HEK293T (cell line): ENCODE data around the gene SNX33.
"Not testable (repeated sequence)": the region's sequence is repeated elsewhere in the genome, so short reads cannot be mapped to it uniquely, and the experiment has no call there.

Source experiments
- CTCF ChIA-PET: fragments of 350-600 bp; formaldehyde crosslinking; extraction: SDS; loops from one replicate; lab custom pipeline; 2021; ENCODE audit warnings: antibody characterized with exemption, inconsistent platforms; lab: Yijun Ruan, JAX
- POLR2A ChIA-PET: fragments of 350-600 bp; formaldehyde crosslinking; extraction: SDS; loops from one replicate; lab custom pipeline; 2020; ENCODE audit warnings: antibody characterized with exemption, inconsistent platforms; lab: Yijun Ruan, JAX
- DNase-seq: peaks from one replicate; pipeline ENCODE4 v3.0.0; 2012; ENCODE audit warnings: mixed read lengths; ENCODE audit errors: extremely low spot score
- ARNT ChIP-seq: fragments of 450-650 bp; IDR thresholded peaks from 2 replicates; pipeline ENCODE4 v1.6.1; 2017; ENCODE audit warnings: mild to moderate bottlenecking
- BHLHE40 ChIP-seq: fragments of 450-650 bp; IDR thresholded peaks from 2 replicates; pipeline ENCODE4 v1.6.1; 2016; ENCODE audit warnings: mild to moderate bottlenecking, moderate library complexity, borderline replicate concordance
- CTBP1 ChIP-seq: fragments of 450-650 bp; IDR thresholded peaks from 2 replicates; pipeline ENCODE4 v1.6.1; 2016; ENCODE audit warnings: borderline replicate concordance
- ELF4 ChIP-seq: fragments of 450-650 bp; IDR thresholded peaks from 2 replicates; pipeline ENCODE4 v1.6.1; 2017; ENCODE audit warnings: antibody characterized with exemption
- FOXA1 ChIP-seq: fragments of 450-650 bp; IDR thresholded peaks from 2 replicates; pipeline ENCODE4 v1.6.1; 2016; ENCODE audit warnings: mild to moderate bottlenecking
- FOXK2 ChIP-seq: fragments of 450-650 bp; IDR thresholded peaks from 2 replicates; pipeline ENCODE4 v1.6.1; 2016; ENCODE audit warnings: mild to moderate bottlenecking
- FOXM1 ChIP-seq: fragments of 450-650 bp; IDR thresholded peaks from 2 replicates; pipeline ENCODE4 v1.6.1; 2017; ENCODE audit warnings: mild to moderate bottlenecking, borderline replicate concordance
- HDGF ChIP-seq: fragments of 450-650 bp; IDR thresholded peaks from 2 replicates; pipeline ENCODE4 v1.6.1; 2017; ENCODE audit warnings: antibody characterized with exemption, borderline replicate concordance
- L3MBTL2 ChIP-seq: fragments of 450-650 bp; conservative IDR thresholded peaks from 2 replicates; pipeline ENCODE4 v1.6.1; 2016; ENCODE audit warnings: mild to moderate bottlenecking
- LEF1 ChIP-seq: fragments of 450-650 bp; IDR thresholded peaks from 2 replicates; pipeline ENCODE4 v1.6.1; 2017; ENCODE audit warnings: mild to moderate bottlenecking, borderline replicate concordance
- NFRKB ChIP-seq: fragments of 450-650 bp; IDR thresholded peaks from 2 replicates; pipeline ENCODE4 v1.6.1; 2016; ENCODE audit warnings: mild to moderate bottlenecking, moderate library complexity
- PKNOX1 ChIP-seq: fragments of 450-650 bp; IDR thresholded peaks from 2 replicates; pipeline ENCODE4 v1.6.1; 2016
- SP1 ChIP-seq: fragments of 450-650 bp; IDR thresholded peaks from 2 replicates; pipeline ENCODE4 v1.6.1; 2017
- SUZ12 ChIP-seq: fragments of 450-650 bp; IDR thresholded peaks from 2 replicates; pipeline ENCODE4 v1.6.1; 2016; ENCODE audit warnings: mild to moderate bottlenecking
- TARDBP ChIP-seq: fragments of 450-650 bp; IDR thresholded peaks from 2 replicates; pipeline ENCODE4 v1.6.1; 2016
- ZNF384 ChIP-seq: fragments of 450-650 bp; IDR thresholded peaks from 2 replicates; pipeline ENCODE4 v1.6.1; 2016

Gene SNX33

DNA sequence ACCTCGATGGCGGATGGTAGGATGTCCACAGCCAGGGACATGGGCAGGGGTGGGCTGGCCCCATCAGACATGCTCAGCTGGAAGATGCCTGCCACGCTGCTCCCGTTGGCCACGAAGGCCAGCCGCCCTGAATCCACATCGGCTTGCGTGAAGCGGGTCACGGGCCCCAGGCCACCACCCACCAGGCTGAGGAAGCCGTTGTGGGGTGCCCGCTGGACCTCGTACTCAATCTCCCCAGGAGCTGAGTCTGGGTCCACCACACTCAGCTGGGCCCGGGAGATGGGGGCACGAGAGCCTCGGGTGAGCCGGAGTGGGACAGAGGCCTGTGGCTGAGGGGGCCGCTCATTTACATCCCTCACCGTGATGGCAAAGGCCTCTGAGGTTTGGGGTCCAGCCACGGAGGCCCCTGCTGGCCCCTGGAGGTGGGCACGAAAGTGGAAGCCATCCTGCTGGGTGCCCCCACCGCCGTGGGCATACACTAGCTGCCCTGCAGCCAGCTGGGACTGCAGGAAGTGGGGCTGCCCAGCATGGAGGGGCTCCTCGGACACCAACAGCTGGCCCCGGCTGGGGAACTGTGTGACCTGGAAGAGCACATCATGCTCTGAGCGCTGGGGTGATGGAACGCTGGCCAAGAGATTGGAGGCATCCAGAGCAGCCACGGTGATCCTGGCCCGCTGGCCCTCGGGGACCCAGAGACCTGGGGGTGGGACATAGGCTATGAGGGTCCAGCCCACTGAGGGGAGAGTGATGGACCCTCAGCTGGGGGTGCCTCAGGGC is 29.2 kb downstream of the SNX33 start:
- ChIA-PET POLR2A (interaction anchor here (0.9 to 2.0 kb wide), 3 partner anchors 37 to 309 kb away, joined by 3 to 7 read pairs (median 3); partner anchors contain the start of genes IMP3 and MAN2C1), CTCF (no interaction called here)
- TF ChIP-seq PKNOX1: no peak
- TF ChIP-seq HDGF: no peak
- no peak for TF ChIP-seq ARNT
- TF ChIP-seq LEF1: no peak
- TF ChIP-seq SUZ12: no peak
- TF ChIP-seq BHLHE40: no peak
- no peak for TF ChIP-seq FOXA1
- no peak for TF ChIP-seq FOXM1
- no peak for TF ChIP-seq L3MBTL2
- no peak for TF ChIP-seq SP1
- TF ChIP-seq NFRKB: no peak
- TF ChIP-seq ZNF384: no peak
- no peak for TF ChIP-seq CTBP1
- no peak for TF ChIP-seq ELF4
- no peak for TF ChIP-seq FOXK2
- no peak for TF ChIP-seq TARDBP
- DNase-seq: no peak

DNA sequence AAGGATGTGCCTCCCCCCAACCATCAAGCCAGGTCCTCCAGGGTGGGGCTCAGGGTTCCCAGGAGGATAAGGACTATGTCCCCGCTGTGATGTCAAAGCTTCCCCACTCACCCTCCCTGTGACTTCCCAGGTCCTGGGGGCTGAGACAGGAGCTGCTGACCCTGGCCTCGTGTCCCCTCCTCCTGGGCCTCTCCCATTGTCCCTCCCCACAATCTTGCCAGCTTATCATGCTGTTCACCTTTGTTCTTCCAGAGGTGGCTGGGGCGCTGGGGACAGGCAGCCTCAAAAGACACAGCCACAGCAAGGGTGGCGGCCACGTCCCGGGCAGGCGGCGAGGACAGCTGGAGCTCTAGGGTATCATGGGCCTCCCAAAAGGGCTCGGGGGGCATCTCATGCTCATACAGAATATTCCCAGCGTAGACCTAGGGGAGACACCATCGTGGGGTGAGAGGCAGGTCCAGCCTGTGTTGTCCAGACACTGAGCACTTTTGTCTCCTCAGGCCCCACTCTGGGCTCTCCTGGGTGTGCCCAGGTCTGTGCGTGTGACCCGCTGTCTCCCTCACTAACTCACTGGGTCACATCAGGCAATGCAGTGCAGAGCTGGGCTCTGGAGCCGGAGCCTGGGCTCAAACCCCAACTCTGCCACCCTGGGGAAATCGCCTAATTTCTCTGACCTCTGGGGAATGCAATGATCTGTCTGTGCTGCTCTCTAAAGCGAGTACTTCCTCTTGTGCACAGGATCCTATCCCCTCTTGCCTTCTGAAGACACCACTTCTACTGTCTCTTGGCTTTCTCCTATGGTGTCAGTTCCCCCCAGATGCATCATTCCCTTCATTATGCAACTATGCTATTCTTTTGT is 30.0 kb downstream of the SNX33 start:
- CTCF ChIA-PET: interaction anchor here (0.6 to 1.1 kb wide), 2 partner anchors 39 to 145 kb away, joined by 3 to 4 read pairs; no protein-coding TSS in a partner anchor
- DNase-seq: no peak
- POLR2A ChIA-PET: interaction anchor here (0.7 to 2.0 kb wide), 6 partner anchors 8 to 310 kb away, joined by 3 to 7 read pairs (median 3); partner anchors contain the start of genes IMP3 and MAN2C1
- TF ChIP-seq TARDBP: no peak
- no peak for TF ChIP-seq L3MBTL2
- no peak for TF ChIP-seq CTBP1
- TF ChIP-seq ARNT: no peak
- TF ChIP-seq ZNF384: no peak
- no peak for TF ChIP-seq FOXA1
- no peak for TF ChIP-seq HDGF
- no peak for TF ChIP-seq SP1
- TF ChIP-seq PKNOX1: no peak
- TF ChIP-seq BHLHE40: no peak
- TF ChIP-seq SUZ12: no peak
- no peak for TF ChIP-seq FOXK2
- TF ChIP-seq ELF4: no peak
- no peak for TF ChIP-seq LEF1
- TF ChIP-seq FOXM1: no peak
- no peak for TF ChIP-seq NFRKB

DNA sequence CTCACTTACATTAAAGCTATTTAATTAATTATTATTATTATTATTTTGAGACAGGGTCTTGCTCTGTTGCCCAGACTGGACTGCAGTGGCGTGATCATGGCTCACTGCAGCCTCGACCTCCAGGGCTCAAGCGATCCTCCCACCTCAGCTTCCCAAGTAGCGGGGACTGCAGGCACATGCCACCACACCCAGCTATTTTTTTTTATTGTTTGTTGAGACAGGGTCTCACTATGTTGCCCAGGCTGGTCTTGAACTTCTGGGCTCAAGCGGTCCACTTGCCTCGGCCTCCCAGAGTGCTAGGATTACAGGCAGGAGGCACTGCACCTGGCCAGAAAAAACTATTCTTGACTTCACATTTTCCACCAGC is 30.6 kb downstream of the SNX33 start:
- POLR2A ChIA-PET: interaction anchor here (0.7 to 1.5 kb wide), 5 partner anchors 9 to 222 kb away, joined by 3 to 4 read pairs (median 3); partner anchors contain the start of gene IMP3

GRCh38 chr15:75680007-75680789 is 32.5 kb downstream of the SNX33 start:
- TF ChIP-seq LEF1 (no peak), FOXK2 (no peak), TARDBP (no peak), BHLHE40 (no peak), CTBP1 (no peak), SP1 (no peak), PKNOX1 (no peak), FOXA1 (no peak), HDGF (no peak), ELF4 (no peak), SUZ12 (no peak), NFRKB (no peak), FOXM1 (no peak)
- POLR2A ChIA-PET: interaction anchor here (1.2 to 2.5 kb wide), 2 partner anchors 40 to 312 kb away, joined by 5 to 12 read pairs; partner anchors contain the start of genes IMP3 and MAN2C1

More for the DNA sequence above, 30.6 kb downstream of the SNX33 start:
- CTCF ChIA-PET: interaction anchor here (1.1 kb wide), 1 partner anchor 40 kb away, joined by 3 read pairs; no protein-coding TSS in a partner anchor
- DNase-seq: not testable (repeated sequence)

More at GRCh38 chr15:75680007-75680789, 32.5 kb downstream of the SNX33 start:
- CTCF ChIA-PET: interaction anchor here (0.6 to 2.1 kb wide), 3 partner anchors 14 to 312 kb away, joined by 5 to 10 read pairs (median 5); partner anchors contain the start of gene MAN2C1
- DNase-seq: no peak
